Posterior cingulate gyrus (tissue), 11 donors: Measurements from ENCODE around the gene UGT1A5.
"Not testable (repeated sequence)": the region's sequence is repeated elsewhere in the genome, so short reads cannot be mapped to it uniquely, and the experiment has no call there.

ENCODE experiments used
- DNase-seq, 10 donors: peaks; one replicate each; pipeline versions ENCODE4 v3.0.0 to v3.0.0-alpha.2; 2020 to 2021; ENCODE audit warnings: mixed read lengths in 3 of 10
- intact Hi-C: fragments of 100-400 bp; cut with DNase I; formaldehyde crosslinking; loops from one replicate; pipeline ENCODE4 v1.15.1; 2023

Gene UGT1A5

DNA sequence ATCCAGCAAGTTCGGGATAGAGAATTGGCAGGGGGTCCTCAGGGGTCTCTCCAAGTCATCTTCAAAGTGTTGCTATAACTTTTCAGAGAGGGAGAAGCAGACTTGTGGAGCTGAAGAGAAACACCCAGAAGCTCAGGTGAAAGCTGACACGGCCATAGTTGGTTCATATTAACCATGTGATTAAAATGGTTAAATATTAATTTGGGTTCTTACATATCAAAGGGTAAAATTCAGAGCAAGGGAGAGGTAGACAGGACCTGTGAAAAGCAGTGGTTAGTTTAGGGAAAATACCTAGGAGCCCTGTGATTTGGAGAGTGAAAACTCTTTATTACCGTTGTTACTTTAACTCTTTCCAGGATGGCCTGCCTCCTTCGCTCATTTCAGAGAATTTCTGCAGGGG lies 20.1 kb upstream of the UGT1A5 start, which contains the start of gene UGT1A6:
UGT1A6 (plus strand) TSS at position 243 of the 400 bp plus-strand sequence; CDS start at position 358, 115 bp downstream.
- DNase-seq = no peak
- intact Hi-C loops = no loop called here

DNA sequence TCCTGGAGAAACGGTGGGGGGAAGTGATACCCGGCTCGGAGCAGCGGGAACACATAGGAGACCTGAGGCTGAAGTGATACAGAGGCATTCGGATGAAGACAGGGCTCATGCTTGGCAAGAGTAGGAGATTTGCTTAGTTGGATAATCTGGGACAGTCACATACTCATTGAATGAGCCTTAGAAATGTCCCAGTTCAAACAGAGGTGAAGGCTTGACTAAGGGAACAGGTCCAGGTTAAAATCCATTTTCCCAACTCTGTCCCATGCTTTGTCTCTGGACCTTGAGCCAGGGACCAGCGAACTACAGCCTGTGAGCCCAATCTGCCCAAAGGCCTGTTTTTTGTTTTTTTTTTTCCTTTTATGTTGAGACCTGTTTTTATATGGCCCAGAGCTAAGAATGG lies 18.7 kb upstream of the UGT1A5 start:
- intact Hi-C loops = no loop called here
- DNase-seq = no peak

DNA sequence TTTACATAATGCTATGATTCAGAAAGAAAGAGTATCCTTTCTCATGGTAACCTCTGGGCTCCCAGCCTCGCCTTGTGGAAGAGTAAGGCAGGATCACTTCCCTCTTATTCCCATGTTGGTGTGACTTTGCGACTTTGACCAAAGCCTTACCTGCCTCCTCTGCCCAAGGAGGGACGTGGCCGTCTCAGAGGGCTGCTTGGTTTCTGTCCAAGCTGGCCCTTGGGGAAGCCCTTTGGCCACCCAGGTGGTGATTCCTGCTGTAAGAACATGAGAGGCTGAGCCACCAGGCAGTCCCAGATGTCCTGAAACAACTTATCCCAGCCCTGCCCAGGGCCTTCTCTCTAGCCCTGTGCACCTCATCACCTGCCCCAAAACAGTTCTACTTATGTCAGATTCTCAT lies 14.0 kb upstream of the UGT1A5 start:
- no peak for DNase-seq
- intact Hi-C loops = no loop called here

DNA sequence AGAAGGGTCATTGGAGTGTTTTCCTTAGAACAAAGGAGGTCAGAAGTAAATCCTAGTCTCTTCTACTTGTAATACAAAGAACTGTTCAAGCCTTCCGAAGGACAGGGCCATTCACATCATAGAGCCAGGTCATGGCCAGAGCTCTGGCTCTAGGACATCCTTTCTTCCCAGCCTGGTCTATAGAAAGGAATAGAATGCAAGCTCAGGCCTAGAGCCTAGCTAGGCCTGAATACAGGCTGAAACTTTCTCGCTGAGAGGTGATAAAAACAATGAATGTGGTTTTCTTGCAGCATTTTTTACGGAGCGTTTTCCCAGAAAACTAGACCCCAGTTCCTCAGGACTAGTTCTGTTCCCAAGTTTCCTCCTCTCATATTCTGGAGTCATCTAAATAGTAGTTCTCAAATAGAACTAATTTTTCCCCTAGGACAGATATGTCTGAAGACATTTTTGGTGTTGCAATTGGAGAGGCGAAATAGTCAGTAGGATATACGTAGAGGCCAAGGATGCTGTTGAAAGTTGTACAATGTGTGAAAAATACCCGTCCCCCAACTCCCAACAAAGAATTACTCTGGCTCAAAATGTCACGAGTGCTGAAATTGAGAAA lies 13.2 kb upstream of the UGT1A5 start:
- DNase-seq = no peak

DNA sequence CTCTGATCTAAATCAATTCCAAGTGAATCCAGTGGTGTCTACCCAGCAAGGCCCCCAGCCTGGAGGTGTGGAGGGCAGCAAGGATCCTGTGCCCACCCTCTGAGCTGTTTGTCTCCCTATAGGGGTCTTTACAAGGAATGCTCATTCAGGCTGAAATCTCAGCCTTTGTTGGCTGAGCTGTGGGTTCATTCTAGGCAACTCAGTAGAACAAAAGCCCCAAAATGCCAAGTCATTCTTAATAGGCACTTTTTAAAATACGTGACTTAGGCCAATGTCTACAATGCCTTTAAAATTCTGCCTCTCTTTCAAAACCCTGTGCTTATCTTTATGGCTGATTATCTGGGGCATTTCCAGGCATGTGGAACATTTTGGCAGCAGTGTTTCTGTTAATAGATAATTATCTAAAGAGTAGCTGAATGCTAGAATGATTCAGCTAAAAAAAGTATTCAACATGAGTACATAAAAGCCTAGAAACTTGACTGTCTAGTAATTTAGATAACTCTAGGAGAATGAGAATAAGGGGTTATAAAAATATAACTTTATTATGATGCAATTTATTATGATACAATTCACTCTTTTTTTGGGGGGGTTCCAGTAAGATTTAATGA lies 12.6 kb upstream of the UGT1A5 start:
- intact Hi-C loops = no loop called here
- no peak for DNase-seq

More for the DNA sequence above, 13.2 kb upstream of the UGT1A5 start:
- intact Hi-C loops = no loop called here

DNA sequence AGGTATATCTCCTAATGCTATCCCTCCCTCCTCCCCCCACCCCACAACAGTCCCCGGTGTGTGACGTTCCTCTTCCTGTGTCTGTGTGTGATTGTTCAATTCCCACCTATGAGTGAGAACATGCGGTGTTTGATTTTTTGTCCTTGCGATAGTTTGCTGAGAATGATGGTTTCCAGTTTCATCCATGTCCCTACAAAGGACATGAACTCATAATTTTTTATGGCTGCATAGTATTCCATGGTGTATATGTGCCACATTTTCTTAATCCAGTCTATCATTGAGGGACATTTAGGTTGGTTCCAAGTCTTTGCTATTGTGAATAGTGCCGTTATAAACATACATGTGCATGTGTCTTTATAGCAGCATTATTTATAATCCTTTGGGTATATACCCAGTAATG lies 11.9 kb upstream of the UGT1A5 start:
- DNase-seq, intact Hi-C loops: not testable (repeated sequence)

DNA sequence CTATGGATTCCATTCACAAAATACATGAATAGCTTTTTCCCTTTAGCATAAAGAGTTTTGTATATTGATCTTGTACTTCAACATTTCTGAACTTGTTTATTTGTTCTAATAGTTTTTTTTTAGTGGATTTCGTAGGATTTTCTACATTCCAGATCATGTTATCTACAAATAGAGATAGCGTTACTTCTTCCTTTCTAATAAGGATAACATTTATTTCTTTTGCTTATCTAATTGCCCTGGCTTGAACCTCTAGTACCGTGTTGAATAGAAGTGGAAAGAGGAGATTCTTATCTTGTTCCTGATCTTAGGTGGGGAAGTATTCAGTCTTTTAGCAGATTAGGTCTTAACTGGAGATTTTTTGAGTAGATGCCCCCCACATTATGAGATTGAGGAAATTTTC lies 10.5 kb upstream of the UGT1A5 start:
- intact Hi-C loops = no loop called here

DNA sequence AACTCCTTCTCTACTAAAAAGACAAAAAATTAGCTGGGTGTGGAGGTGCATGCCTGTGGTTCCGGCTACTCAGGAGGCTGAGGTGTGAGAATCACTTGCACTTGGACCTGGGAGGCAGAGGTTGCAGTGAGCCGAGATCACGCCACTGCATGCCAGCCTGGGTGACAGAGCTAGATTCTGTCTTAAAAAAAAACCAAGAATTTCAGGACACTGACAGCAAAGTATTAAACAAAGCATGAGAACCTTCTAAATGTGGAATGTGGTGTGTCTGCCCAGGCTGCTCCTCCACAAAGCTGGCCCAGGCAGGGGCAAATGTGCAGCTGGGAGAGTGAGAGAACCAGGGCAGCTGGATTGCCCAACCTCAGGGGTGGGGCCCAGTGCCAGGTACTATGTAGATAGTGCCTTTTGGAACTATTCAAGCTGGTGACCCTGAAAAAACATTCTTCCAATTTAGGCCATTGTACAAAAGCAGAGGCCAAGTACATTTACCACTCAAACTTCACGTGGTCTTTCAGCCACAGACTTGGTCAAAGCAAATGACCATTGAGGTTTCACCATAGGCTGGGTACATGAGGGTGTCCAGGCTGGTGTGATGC lies 6.7 kb upstream of the UGT1A5 start:
- DNase-seq = no peak
- intact Hi-C loops = no loop called here

More for the DNA sequence above, 10.5 kb upstream of the UGT1A5 start:
- no peak for DNase-seq

DNA sequence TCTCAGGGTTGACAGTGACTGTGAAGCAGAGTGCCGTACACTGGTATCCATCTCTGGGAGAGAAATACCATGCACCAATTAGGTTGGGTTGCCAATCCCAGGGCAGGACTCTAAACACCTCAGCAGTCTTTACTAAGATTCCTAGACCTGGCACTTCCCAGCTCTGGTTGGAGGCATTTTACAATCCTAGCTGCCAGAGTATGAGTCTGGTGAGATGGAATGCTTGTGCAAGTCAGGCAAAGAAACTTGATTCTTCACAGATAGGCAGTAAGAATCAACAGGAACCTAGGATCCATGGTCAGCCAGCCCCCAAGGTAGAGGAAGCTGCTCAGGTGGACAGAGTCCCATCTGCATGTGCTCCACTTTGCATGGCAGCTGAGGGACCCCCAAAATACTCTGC lies 6.0 kb upstream of the UGT1A5 start:
- intact Hi-C loops = no loop called here
- no peak for DNase-seq

DNA sequence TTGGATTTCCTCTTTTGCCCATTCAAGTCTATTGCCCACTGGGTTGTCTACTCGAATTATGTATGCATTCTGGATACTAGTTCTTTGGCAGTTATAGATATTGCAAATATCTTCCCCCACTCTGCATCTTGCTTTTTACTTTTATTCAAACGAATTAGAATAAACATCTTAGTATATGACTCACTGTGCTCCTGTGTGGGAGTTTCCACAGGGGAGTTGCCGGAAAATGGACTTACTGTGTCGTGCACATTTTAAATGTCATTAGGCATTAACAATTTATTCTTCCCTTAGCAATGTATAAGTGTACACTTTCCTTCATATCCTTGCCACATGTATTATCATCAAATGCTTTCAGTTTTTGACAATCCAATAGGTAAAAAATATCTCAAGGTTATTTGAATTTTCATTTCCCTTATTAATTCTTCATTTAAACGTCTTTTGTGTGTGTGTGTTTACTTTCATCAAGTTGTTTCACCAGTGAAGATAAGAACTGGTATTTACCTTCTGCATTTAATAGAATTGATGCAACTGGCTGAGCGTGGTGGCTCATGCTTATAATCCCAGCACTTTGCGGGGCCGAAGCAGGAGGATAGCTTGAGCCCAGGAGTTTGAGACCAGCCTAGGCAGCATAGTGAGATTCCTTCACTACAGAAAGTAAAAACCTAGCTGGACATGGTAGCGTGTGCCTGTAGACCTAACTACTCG lies 4.6 kb upstream of the UGT1A5 start:
- intact Hi-C loops = no loop called here
- DNase-seq = no peak

DNA sequence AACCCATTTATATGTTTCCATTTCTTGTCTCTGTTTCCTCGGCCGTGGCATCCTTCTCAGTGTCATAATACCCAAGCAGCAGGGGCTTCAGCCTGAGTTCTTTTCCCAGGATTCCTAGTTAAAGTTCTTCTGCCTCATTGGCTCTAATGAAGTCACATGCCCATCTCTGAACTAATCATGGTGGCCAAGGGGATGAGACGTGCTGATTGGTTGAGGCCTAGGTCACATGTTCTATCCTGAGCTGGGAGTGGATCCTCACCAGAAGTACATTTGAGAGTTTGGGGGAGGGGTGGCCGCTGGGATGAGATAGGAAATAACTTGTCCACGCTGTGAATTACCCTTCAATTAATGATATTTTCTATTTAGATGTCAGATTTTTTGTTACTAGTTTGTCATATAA lies 3.8 kb upstream of the UGT1A5 start:
- no peak for DNase-seq
- intact Hi-C loops = no loop called here

DNA sequence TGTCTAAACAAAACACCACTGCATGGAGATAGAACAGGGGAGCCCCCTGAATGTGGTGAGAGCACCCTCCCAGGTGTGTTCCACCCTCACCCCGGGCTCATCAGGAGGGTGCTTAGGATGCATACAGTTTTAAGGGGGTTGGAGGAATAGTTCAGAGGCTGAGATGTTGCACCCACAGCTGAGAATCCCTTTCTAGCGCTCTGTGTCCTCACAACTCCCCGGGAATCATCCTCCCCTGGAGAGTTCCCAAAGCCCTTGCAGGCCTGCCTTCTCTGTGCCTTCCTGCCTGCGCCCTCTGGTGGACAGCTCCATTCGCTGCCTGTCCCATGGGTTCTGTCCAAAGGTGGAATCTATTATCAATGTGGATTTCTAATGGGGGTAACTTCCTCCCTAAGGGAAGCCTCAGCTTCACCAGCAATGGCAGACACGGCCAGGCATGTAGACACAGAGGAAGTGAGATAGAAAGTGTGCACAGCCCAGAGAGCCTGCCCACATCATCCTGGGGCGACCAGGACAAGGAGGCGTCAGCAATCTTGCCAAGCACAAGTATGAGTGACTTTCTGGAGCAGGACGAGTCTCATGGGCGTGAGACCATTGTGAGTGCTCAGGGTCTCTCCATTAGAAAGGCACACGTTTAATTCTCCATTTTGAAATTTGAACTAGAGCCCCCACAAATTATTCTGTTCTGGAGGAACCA lies 1.2 kb upstream of the UGT1A5 start:
- intact Hi-C loops = loop anchor here (5.0 kb wide), 1 partner anchor 264 kb away; no protein-coding TSS in a partner anchor
- DNase-seq = peak; percentile 18 to 95 (median 79)

DNA sequence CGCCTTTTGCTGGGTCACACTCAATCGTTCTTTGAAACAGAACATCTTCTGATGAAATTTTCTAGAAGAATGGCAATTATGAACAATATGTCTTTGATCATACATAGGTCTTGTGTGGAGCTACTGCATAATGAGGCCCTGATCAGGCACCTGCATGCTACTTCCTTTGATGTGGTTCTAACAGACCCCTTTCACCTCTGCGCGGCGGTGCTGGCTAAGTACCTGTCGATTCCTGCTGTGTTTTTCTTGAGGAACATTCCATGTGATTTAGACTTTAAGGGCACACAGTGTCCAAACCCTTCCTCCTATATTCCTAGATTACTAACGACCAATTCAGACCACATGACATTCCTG lies 532 bp downstream of the UGT1A5 start:
- intact Hi-C loops = loop anchor here (5.0 kb wide), 1 partner anchor 266 kb away; no protein-coding TSS in a partner anchor
- DNase-seq = no peak

DNA sequence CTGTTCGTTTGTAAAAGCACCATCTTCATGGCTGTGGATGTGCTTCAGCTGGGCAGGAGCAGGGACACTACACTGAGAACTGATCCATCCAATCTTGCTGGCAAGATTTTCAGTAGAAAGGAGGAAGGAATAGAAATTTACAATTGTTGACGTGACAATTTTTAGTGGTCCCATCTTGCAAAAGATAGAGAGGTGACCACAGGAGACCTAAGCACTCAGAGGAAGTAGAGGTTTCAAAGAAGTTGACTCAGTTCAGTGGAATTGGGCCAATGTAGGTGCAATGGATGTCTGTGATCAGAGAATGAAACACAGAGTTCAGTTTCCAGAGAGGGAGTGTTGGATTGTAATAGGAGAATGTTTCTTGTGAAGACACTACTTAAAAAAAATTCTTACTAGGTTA lies 1.4 kb downstream of the UGT1A5 start:
- no peak for DNase-seq
- intact Hi-C loops = loop anchor here (5.0 kb wide), 1 partner anchor 267 kb away; no protein-coding TSS in a partner anchor

DNA sequence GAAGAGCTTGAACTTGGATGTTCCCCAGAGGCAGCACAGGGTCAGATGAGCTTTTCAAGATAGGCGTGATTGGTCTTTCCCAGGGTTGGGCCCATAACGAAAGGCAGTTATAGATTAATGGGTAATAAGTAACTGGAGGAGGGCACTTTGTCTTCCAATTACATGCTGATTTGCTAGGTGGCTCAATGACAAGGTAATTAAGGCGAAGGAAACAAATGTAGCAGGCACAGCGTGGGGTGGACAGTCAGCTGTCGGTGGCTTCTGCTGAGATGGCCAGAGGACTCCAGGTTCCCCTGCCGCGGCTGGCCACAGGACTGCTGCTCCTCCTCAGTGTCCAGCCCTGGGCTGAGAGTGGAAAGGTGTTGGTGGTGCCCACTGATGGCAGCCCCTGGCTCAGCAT lies 5.8 kb downstream of the UGT1A5 start, which contains the start of gene UGT1A4:
UGT1A4 (plus strand) TSS at position 185 of the 400 bp plus-strand sequence; CDS start at position 270, 85 bp downstream.
- intact Hi-C loops = no loop called here
- no peak for DNase-seq

DNA sequence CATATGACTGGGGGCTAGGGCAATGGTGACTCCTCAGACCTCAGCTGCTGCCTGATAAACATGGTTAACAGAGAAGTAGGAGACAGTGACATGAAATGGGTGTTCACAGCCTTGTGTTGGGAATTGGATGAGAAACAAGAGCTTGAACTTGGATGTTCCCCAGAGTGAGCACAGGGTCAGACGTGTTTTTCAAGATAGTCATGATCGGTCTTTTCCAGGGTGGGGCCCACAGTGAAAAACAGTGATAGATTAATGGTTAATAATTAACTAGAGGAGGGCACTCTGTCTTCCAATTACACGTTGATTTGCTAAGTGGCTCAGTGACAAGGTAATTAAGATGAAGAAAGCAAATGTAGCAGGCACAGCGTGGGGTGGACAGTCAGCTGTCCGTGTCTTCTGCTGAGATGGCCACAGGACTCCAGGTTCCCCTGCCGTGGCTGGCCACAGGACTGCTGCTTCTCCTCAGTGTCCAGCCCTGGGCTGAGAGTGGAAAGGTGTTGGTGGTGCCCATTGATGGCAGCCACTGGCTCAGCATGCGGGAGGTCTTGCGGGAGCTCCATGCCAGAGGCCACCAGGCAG lies 16.1 kb downstream of the UGT1A5 start, which contains the start of gene UGT1A3:
UGT1A3 (plus strand) TSS at position 320 of the 579 bp plus-strand sequence; CDS start at position 405, 85 bp downstream.
- no peak for DNase-seq
- intact Hi-C loops = no loop called here

DNA sequence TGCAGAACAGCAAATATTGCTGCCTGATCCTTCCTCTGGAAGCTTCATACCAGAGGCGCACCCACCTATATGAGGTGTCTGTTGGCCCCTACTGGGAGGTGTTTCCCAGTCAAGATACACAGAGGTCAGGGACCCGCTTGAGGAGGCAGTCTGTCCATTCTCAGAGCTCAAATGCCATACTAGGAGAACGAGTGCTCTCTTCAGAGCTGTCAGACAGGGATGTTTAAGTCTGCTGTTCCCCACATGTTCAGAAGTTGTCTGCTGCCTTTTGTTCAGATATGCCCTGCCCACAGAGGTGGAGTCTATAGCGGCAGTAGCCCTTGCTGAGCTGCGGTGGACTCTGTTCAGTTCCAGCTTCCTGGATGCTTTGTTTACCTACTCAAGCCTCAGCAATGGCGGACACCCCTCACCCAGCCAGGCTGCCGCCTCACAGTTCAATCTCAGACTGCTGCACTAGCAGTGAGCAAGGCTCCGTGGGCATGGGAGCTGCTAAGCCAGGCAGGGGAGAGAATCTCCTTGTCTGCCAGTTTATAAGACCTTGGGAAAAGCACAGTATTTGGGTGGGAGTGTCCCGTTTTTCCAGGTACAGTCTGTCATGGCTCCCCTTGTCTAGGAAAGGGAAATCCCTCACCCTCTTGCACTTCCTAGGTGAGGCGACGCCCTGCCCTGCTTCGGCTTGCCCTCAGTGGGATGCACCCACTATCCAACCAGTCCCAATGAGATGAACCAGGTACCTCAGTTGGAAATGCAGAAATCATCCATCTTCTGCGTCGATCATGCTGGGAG lies 24.4 kb downstream of the UGT1A5 start:
- intact Hi-C loops, DNase-seq: not testable (repeated sequence)

DNA sequence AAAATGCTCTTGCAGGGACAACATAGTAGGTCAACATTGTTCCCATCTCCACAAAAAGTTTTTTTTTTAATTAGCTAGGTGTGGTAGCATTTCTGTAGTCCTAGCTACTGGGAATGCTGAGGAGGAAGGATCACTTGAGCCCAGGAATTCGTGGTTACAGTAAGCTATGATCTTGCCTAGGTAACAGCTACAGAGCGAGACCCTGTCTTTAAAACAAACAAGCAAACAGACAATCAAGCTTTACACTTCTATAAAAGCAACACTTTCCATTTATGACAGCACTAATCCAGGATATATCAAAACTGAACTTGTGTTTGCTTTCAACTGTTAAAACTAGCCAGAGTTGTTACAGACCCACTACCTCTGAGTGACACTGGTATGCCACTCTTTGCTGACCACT lies 28.2 kb downstream of the UGT1A5 start:
- no peak for DNase-seq

More for the DNA sequence above, 28.2 kb downstream of the UGT1A5 start:
- intact Hi-C loops = no loop called here
